Fibroblast of pulmonary artery (primary cell): ENCODE measurements around the gene TLX1.

ENCODE experiments used
- DNase-seq: peaks from one replicate; pipeline ENCODE4 v3.0.0-alpha.2; 2010; ENCODE audit warnings: low read depth
- H3K4me3 ChIP-seq: replicated peaks from 2 replicates; pipeline ENCODE4 v1.5.1; 2011; ENCODE audit warnings: low read depth, mild to moderate bottlenecking, control low read depth, low read length, moderate library complexity
- CTCF ChIP-seq: IDR thresholded peaks from 2 replicates; pipeline ENCODE4 v1.5.1; 2011; ENCODE audit warnings: mild to moderate bottlenecking, control low read depth, low read length, inconsistent platforms; ENCODE audit errors: missing control alignments

The TLX1 gene

DNA sequence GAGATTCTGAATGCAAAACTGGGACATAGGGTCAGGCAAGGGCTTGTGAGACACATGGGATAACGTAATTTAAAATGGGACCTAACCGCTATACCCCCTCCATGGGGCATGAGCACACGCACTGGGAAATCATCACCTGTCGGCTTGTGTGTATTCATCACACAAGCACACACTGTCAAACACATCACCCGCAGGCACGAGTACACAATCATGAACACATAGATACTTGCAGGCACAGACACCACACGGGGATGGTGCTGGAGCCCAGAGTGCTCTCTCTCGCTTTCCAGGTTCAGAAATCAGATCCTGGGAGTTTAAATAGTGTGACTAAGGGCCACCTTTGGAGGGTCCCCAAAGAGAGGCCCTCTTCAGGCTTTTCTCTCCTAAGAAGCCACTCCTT is 19.6 kb upstream of the TLX1 start:
- H3K4me3 ChIP-seq, result no peak overlapping the region
- no peak for TF ChIP-seq CTCF
- no peak for DNase-seq

DNA sequence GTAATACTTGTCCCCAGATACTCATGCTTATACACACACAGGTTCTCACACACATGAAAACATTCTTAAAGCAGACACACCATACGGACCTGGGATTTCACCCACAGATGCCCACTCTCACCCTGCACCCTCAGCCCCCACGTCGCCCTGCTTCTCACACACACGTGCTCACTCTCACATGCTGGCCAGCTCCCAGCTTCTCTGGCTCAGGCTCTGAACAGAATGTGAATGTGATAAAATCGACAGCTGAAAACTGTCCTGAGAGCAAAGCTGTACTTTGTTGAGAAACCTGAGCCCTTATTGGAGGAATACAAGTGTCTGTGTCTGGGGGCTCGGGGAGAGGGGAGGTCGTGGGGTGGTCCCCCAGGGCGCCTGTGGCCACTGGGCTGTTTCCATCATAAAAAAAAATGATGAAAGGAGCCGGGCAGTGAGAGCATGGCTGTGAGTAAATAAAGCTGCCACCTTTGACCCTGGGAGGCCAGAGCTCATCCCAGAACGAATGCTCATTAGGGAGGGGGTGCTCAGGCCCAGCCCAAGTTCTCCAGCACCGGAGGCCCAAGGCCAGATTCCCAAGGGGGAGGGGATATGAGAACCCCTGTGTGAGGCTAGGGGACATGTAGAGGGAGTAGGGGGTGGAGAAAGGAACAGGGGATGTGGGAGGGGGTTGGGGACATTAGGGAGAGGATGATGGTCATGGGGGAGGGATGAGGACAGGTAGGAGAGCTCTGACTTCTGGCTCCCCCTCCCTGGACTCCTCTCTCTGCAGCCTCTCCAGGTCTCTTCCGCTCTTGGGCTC is 18.1 kb upstream of the TLX1 start:
- no peak for TF ChIP-seq CTCF
- no peak overlapping the region for H3K4me3 ChIP-seq
- no peak for DNase-seq

DNA sequence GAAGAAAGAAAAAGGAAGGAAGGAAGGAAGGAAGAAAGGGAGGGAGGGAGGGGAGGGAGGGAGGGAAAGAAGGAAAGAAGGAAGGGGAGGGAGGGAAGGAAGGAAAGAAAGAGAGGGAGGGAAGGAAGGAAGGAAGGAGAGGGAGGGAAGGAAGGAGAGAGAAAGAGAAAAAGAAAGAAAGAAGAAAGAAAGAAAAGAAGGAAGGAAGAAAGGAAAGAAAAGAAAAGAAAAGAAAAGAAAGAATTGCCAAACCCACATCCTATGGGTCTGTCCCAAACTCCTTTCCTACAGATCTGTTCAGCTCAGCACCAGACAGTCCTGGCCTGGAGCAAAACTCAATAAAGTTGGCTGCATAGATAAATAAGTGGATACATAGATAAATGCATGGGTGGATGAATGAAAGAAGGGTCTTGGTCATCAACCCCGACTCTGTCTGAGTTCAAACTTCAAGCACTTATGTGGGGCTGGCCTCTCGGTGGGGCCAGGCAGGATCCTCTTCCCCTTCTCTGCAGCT is 17.2 kb upstream of the TLX1 start:
- no peak for TF ChIP-seq CTCF
- no peak overlapping the region for H3K4me3 ChIP-seq
- no peak for DNase-seq

GRCh38 chr10:101114646-101115045 is 16.5 kb upstream of the TLX1 start:
- no peak for DNase-seq
- H3K4me3 ChIP-seq, result no peak overlapping the region
- no peak for TF ChIP-seq CTCF

DNA sequence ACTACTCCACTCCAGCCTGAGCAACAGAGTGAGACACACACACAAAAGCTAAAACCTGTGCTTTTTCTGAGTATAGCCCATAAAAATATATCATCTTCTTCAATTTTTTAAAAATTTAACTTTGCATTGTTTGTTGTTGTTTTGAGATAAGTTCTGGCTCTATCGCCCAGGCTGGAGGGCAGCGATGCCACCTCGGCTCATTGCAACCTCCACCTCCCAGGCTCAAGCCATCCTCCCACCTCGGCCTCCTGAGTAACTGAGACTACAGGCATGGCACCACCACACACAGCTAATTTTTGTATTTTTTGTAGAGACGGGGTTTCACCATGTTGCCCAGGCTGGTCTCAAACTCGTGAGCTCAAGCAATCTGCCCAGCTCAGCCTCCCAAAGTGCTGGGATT is 14.3 kb upstream of the TLX1 start:
- TF ChIP-seq CTCF, result no peak
- no peak overlapping the region for H3K4me3 ChIP-seq
- DNase-seq, result no peak

DNA sequence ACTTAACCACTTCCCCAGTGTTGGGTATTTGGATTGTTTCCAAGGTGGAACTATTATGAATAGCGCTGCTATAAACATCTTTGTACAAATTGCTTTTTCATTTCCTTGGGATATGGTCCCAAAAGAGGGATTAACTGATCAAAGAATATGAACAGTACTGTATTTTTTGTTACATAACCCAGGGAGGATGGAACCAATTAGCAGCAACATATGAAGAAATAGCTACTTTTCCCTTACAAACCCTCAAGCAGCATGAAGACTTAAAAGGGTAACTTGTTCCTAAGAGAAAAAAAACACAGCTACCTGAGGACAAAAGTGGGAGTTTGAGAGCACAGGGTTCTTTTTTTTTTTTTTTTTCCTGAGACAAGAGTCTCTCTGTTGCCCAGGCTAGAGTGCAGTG is 13.1 kb upstream of the TLX1 start:
- no peak overlapping the region for H3K4me3 ChIP-seq
- no peak for DNase-seq
- no peak for TF ChIP-seq CTCF

- no peak for TF ChIP-seq CTCF
- peak overlapping the region; percentile 49 for H3K4me3 ChIP-seq
Measured at GRCh38 chr10:101120520-101120883, 10.6 kb upstream of the TLX1 start.

More at GRCh38 chr10:101120520-101120883, 10.6 kb upstream of the TLX1 start:
- no peak for DNase-seq
